SK-N-SH (cell line): ENCODE results near the gene JAM2. TPM values are rescaled to one million over a fixed set of nuclear protein-coding genes. Genes with fewer than 3 reads are reported as not detected.
A peak's percentile ranks its signal among the peaks of the same experiment; 100 is the strongest.

ENCODE experiments used
- CTCF ChIA-PET: fragments of 300-600, 350-600 bp; formaldehyde crosslinking; extraction: SDS; loops from one replicate; lab custom pipeline; 2021; lab: Yijun Ruan, JAX
- POLR2A ChIA-PET: fragments of 350-600 bp; sonication (Branson Sonifier 250); formaldehyde crosslinking; extraction: SDS; loops from one replicate; lab custom pipeline; 2020; ENCODE audit warnings: antibody characterized with exemption, inconsistent platforms; lab: Yijun Ruan, JAX
- DNase-seq: peaks from one replicate; pipeline ENCODE4 v3.0.0; 2012
- H2AFZ ChIP-seq: fragments of 200-600 bp; sonication (generic); 2 replicates; pipeline ENCODE4 v1.8.1; 2016; ENCODE audit warnings: antibody characterized with exemption, mild to moderate bottlenecking, low read depth
- H3F3A ChIP-seq: fragments of 200-600 bp; sonication (generic); replicated peaks from 2 replicates; pipeline ENCODE3; 2016; ENCODE audit warnings: antibody characterized with exemption, mild to moderate bottlenecking; ENCODE audit not compliant: insufficient read depth
- H3K27ac ChIP-seq, 2 experiments: fragments of 200-500 bp in 1 of 2; fragments of 200-600 bp in 1 of 2; sonication (Bioruptor generic) in 1 of 2; sonication (generic), shearing (Covaris generic) in 1 of 2; 2 replicates each; pipeline versions ENCODE4 v1.5.1 to v1.6.1; 2014 to 2016; ENCODE audit warnings: low read depth in 2 of 2, inconsistent platforms in 1 of 2, low read length in 1 of 2, mild to moderate bottlenecking in 1 of 2, mixed read lengths in 1 of 2
- H3K27me3 ChIP-seq: fragments of 200-600 bp; sonication (generic), shearing (Covaris generic); 2 replicates; pipeline ENCODE4 v1.6.1; 2016; ENCODE audit warnings: mixed run types; ENCODE audit not compliant: insufficient read depth
- H3K36me3 ChIP-seq, 2 experiments: fragments of 200-500 bp in 1 of 2; fragments of 200-600 bp in 1 of 2; sonication (Bioruptor generic) in 1 of 2; sonication (generic) in 1 of 2; replicated peaks in 1 of 2; 2 replicates each; pipeline versions ENCODE3 to v1.5.1; 2014 to 2016; ENCODE audit warnings: low read length in 1 of 2, mild to moderate bottlenecking in 1 of 2; ENCODE audit not compliant: insufficient read depth in 2 of 2, control insufficient read depth in 1 of 2
- H3K4me1 ChIP-seq, 2 experiments: fragments of 200-500 bp in 1 of 2; fragments of 200-600 bp in 1 of 2; sonication (Bioruptor generic) in 1 of 2; sonication (generic), shearing (Covaris generic) in 1 of 2; 2 replicates each; pipeline versions ENCODE4 v1.5.1 to v1.6.1; 2014 to 2016; ENCODE audit warnings: low read depth in 1 of 2, low read length in 1 of 2, mixed run types in 1 of 2; ENCODE audit not compliant: insufficient read depth in 2 of 2, control insufficient read depth in 1 of 2
- H3K4me2 ChIP-seq: fragments of 200-600 bp; sonication (generic), shearing (Covaris generic); 2 replicates; pipeline ENCODE4 v1.6.1; 2017; ENCODE audit warnings: mixed run types
- H3K4me3 ChIP-seq, 2 experiments: fragments of 200-500 bp in 1 of 2; fragments of 200-600 bp in 1 of 2; sonication (Bioruptor generic) in 1 of 2; sonication (generic), shearing (Covaris generic) in 1 of 2; 2 replicates each; pipeline versions ENCODE4 v1.5.1 to v1.8.1; 2014 to 2016; ENCODE audit warnings: low read depth in 2 of 2, inconsistent platforms in 1 of 2, low read length in 1 of 2, mild to moderate bottlenecking in 1 of 2, mixed read lengths in 1 of 2, moderate library complexity in 1 of 2
- H3K79me2 ChIP-seq: fragments of 200-600 bp; sonication (generic); 2 replicates; pipeline ENCODE4 v1.8.1; 2017; ENCODE audit warnings: mild to moderate bottlenecking; ENCODE audit not compliant: insufficient read depth
- H3K9ac ChIP-seq: fragments of 200-600 bp; sonication (generic); 2 replicates; pipeline ENCODE4 v1.6.1; 2017; ENCODE audit warnings: mixed run types
- H3K9me2 ChIP-seq: fragments of 200-600 bp; sonication (generic); 2 replicates; pipeline ENCODE4 v1.6.1; 2017; ENCODE audit warnings: mixed run types
- H3K9me3 ChIP-seq: fragments of 200-600 bp; sonication (generic); 2 replicates; pipeline ENCODE4 v1.6.1; 2017; ENCODE audit warnings: mixed run types, mild to moderate bottlenecking, moderate library complexity
- H4K20me1 ChIP-seq: fragments of 200-600 bp; sonication (generic); 2 replicates; pipeline ENCODE4 v1.6.1; 2017; ENCODE audit warnings: mild to moderate bottlenecking, mixed run types; ENCODE audit not compliant: insufficient read depth
- CHD2 ChIP-seq: fragments of 150-350 bp; IDR thresholded peaks from 2 replicates; pipeline ENCODE4 v1.6.1; 2018; ENCODE audit warnings: low read length; ENCODE audit not compliant: partially characterized antibody
- CTCF ChIP-seq: fragments of 200-600 bp; sonication (generic); IDR thresholded peaks from 2 replicates; pipeline ENCODE4 v1.6.1; 2017; ENCODE audit warnings: antibody characterized with exemption, mild to moderate bottlenecking, moderate library complexity
- ELF1 ChIP-seq: IDR thresholded peaks from 2 replicates; pipeline ENCODE4 v1.4.0; 2012
- FOSL2 ChIP-seq: IDR thresholded peaks from 2 replicates; pipeline ENCODE4 v1.4.0; 2012; ENCODE audit warnings: low read depth, mild to moderate bottlenecking, moderate library complexity, borderline replicate concordance
- GATA2 ChIP-seq: sonication (generic); formaldehyde crosslinking; IDR thresholded peaks from 2 replicates; pipeline ENCODE4 v1.5.0; 2020; ENCODE audit warnings: mild to moderate bottlenecking, missing genetic modification reagents
- MEF2A ChIP-seq: IDR thresholded peaks from 2 replicates; pipeline ENCODE4 v1.4.0; 2012; ENCODE audit warnings: low read depth, borderline replicate concordance
- PBX3 ChIP-seq: IDR thresholded peaks from 2 replicates; pipeline ENCODE4; 2012
- POLR2AphosphoS5 ChIP-seq: IDR thresholded peaks from 2 replicates; pipeline ENCODE4 v1.6.1; 2012; ENCODE audit warnings: low read depth, low read length
- RAD21 ChIP-seq: IDR thresholded peaks from 2 replicates; pipeline ENCODE4 v1.6.1; 2012; ENCODE audit warnings: mild to moderate bottlenecking, low read length
- RCOR1 ChIP-seq: fragments of 150-350 bp; IDR thresholded peaks from 2 replicates; pipeline ENCODE4 v1.6.1; 2017; ENCODE audit warnings: antibody characterized with exemption, low read length
- REST ChIP-seq: IDR thresholded peaks from 2 replicates; pipeline ENCODE4 v1.6.1; 2012; ENCODE audit warnings: mild to moderate bottlenecking, low read depth, low read length, moderate library complexity
- RXRA ChIP-seq: IDR thresholded peaks from 2 replicates; pipeline ENCODE4 v1.4.0; 2012; ENCODE audit warnings: low read depth, mild to moderate bottlenecking, borderline replicate concordance
- SIN3A ChIP-seq: IDR thresholded peaks from 2 replicates; pipeline ENCODE4 v1.6.1; 2012; ENCODE audit warnings: low read depth, mild to moderate bottlenecking, low read length, moderate library complexity, borderline replicate concordance
- SMC3 ChIP-seq: IDR thresholded peaks from 2 replicates; pipeline ENCODE4 v1.6.1; 2012; ENCODE audit warnings: low read depth, low read length, improper control_type of control experiment
- TCF12 ChIP-seq: IDR thresholded peaks from 2 replicates; pipeline ENCODE4 v1.4.0; 2012
- USF2 ChIP-seq: fragments of 150-350 bp; IDR thresholded peaks from 2 replicates; pipeline ENCODE4 v1.6.1; 2017; ENCODE audit warnings: antibody characterized with exemption, low read length, low read depth, borderline replicate concordance
- WGBS: methylation state at CpG from one replicate; pipeline ENCODE4 v1.1.6; 2017; ENCODE audit warnings: low lambda C conversion rate; 5-methylcytosine and 5-hydroxymethylcytosine counted together
- polyA plus RNA-seq, 3 experiments: library from polyadenylated mRNA; depleted of rRNA; stranded (reverse); fragments of >200 nt; gene quantifications; 2 replicates each; pipeline ENCODE4 v1.2.3, GENCODE V29; 2012

JAM2 gene
- polyA plus RNA-seq, 1 of the 3 experiments (the other 2 are of a cell fraction) = 8.3 TPM

GRCh38 chr21:25737421-25737820, 98.4 kb downstream of the JAM2 start:
- H3K27ac ChIP-seq = no peak overlapping the region
- peak overlapping the region; percentile 80 for H3K4me2 ChIP-seq
- no peaks in the 10 kb centered on the region for H3K27me3 ChIP-seq
- peaks cover 3 to 6% of the 10 kb centered on the region in 2 experiments for H3K36me3 ChIP-seq
- no peak for TF ChIP-seq RAD21
- TF ChIP-seq POLR2AphosphoS5 = no peak
- no peak for TF ChIP-seq USF2
- TF ChIP-seq RCOR1 = no peak
- no peak for TF ChIP-seq SIN3A
- TF ChIP-seq SMC3 = no peak
- TF ChIP-seq PBX3 = no peak
- no peak for TF ChIP-seq CTCF
- no peak for TF ChIP-seq TCF12
- TF ChIP-seq GATA2 (CRISPR knock-in tag) = no peak
- no peak for TF ChIP-seq RXRA
- no peak for TF ChIP-seq MEF2A
- TF ChIP-seq ELF1 = no peak
- no peak for TF ChIP-seq REST
- no peak for TF ChIP-seq FOSL2
- TF ChIP-seq CHD2 = no peak
- peaks cover 17% of the 10 kb centered on the region for H3F3A ChIP-seq
- ChIA-PET CTCF (no interaction called here), POLR2A (no interaction called here)
- H3K9ac ChIP-seq = no peak overlapping the region; the same call in 1 of the 2 replicates
- peaks cover 13 to 17% of the 10 kb centered on the region in 2 experiments; a peak in 3 of 4 replicates for H3K4me1 ChIP-seq
- no peaks in the 10 kb centered on the region for H3K9me3 ChIP-seq
- no peak overlapping the region for H2AFZ ChIP-seq
- WGBS = 92% methylated on average over 1 of the region's 1 CpG
- H3K79me2 ChIP-seq = peaks cover 78% of the 10 kb centered on the region
- peak overlapping the region in 1 of 2 experiments; percentile 94; a peak in 1 of 4 replicates for H3K4me3 ChIP-seq
- H4K20me1 ChIP-seq = peaks cover 3% of the 10 kb centered on the region; the same call in 1 of the 2 replicates
- H3K9me2 ChIP-seq = no peaks in the 10 kb centered on the region
- no peak for DNase-seq
